RWPE2 (cell line): Measurements from ENCODE around the gene DCAF6.

ENCODE experiments used
- ATAC-seq: fragments of 200-7000 bp; cut with Tn5 transposase; 3 replicates; pipeline ENCODE4 v1.9.1; 2021; ENCODE audit warnings: low read depth
- DNase-seq: peaks from one replicate; pipeline ENCODE4 v3.0.0-alpha.2; 2020; ENCODE audit warnings: low spot score
- H3K27ac ChIP-seq: fragments of 450-650 bp; 2 replicates; pipeline ENCODE4 v1.5.1; 2017; ENCODE audit warnings: mild to moderate bottlenecking; ENCODE audit not compliant: poor library complexity, severe bottlenecking
- H3K27me3 ChIP-seq: fragments of 250-450 bp; sonication (Bioruptor Pico); 2 replicates; pipeline ENCODE4 v1.5.1; 2021; ENCODE audit warnings: mild to moderate bottlenecking, moderate library complexity; ENCODE audit not compliant: insufficient read depth, poor library complexity, severe bottlenecking
- H3K36me3 ChIP-seq: fragments of 250-450 bp; sonication (Bioruptor Pico); 2 replicates; pipeline ENCODE4 v1.5.1; 2020; ENCODE audit warnings: low read depth, mild to moderate bottlenecking, moderate library complexity
- H3K4me1 ChIP-seq: fragments of 250-450 bp; sonication (Bioruptor Pico); 2 replicates; pipeline ENCODE4 v1.5.1; 2021; ENCODE audit warnings: mild to moderate bottlenecking, moderate library complexity; ENCODE audit not compliant: insufficient read depth, poor library complexity, severe bottlenecking
- H3K4me3 ChIP-seq: fragments of 250-450 bp; sonication (Bioruptor Pico); 2 replicates; pipeline ENCODE4 v1.5.1; 2021; ENCODE audit warnings: mild to moderate bottlenecking, moderate library complexity; ENCODE audit not compliant: severe bottlenecking
- H3K9me3 ChIP-seq: fragments of 250-450 bp; sonication (Bioruptor Pico); 2 replicates; pipeline ENCODE4 v1.5.1; 2021; ENCODE audit warnings: mild to moderate bottlenecking, moderate library complexity; ENCODE audit not compliant: severe bottlenecking
- CTCF ChIP-seq: fragments of 450-650 bp; IDR thresholded peaks from one replicate; pipeline ENCODE4 v1.5.1; 2017; ENCODE audit warnings: mild to moderate bottlenecking, moderate library complexity; ENCODE audit not compliant: poor library complexity, severe bottlenecking

Gene DCAF6

GRCh38 chr1:168089326-168089978, 153.0 kb downstream of the DCAF6 start:
- no peak for TF ChIP-seq CTCF
- Histone ChIP-seq H3K36me3 (no peaks in the 10 kb centered on the region), H3K9me3 (no peaks in the 10 kb centered on the region), H3K4me3 (no peak overlapping the region), H3K4me1 (peaks cover 6% of the 10 kb centered on the region), H3K27me3 (no peaks in the 10 kb centered on the region), H3K27ac (peak overlapping the region; percentile 42)
- DNase-seq (no peak), ATAC-seq (peak; percentile 47)

GRCh38 chr1:168089979-168090337, 153.5 kb downstream of the DCAF6 start:
- no peaks in the 10 kb centered on the region for H3K36me3 ChIP-seq
- DNase-seq (no peak), ATAC-seq (no peak)
- TF ChIP-seq CTCF: no peak
- H3K27ac ChIP-seq: no peak overlapping the region
- peaks cover 6% of the 10 kb centered on the region for H3K4me1 ChIP-seq
- H3K27me3 ChIP-seq: no peaks in the 10 kb centered on the region
- no peaks in the 10 kb centered on the region for H3K9me3 ChIP-seq
- H3K4me3 ChIP-seq: no peak overlapping the region

- no peaks in the 10 kb centered on the region for H3K36me3 ChIP-seq
- H3K4me3 ChIP-seq: no peak overlapping the region
- H3K27ac ChIP-seq: no peak overlapping the region
- TF ChIP-seq CTCF: no peak
- ATAC-seq (no peak), DNase-seq (no peak)
- peaks cover 6% of the 10 kb centered on the region for H3K4me1 ChIP-seq
- H3K9me3 ChIP-seq: no peaks in the 10 kb centered on the region
- no peaks in the 10 kb centered on the region for H3K27me3 ChIP-seq
These were observed 153.9 kb downstream of the DCAF6 start for GRCh38 chr1:168090395-168090794.

GRCh38 chr1:168091063-168091462, 154.6 kb downstream of the DCAF6 start:
- no peak overlapping the region for H3K4me3 ChIP-seq
- no peaks in the 10 kb centered on the region for H3K9me3 ChIP-seq
- H3K4me1 ChIP-seq: peaks cover 6% of the 10 kb centered on the region
- DNase-seq (no peak), ATAC-seq (no peak)
- H3K27me3 ChIP-seq: no peaks in the 10 kb centered on the region
- H3K27ac ChIP-seq: no peak overlapping the region
- no peaks in the 10 kb centered on the region for H3K36me3 ChIP-seq
- no peak for TF ChIP-seq CTCF

- no peak for DNase-seq
- H3K9me3 ChIP-seq: no peaks in the 10 kb centered on the region
- peaks cover 6% of the 10 kb centered on the region for H3K4me1 ChIP-seq
These were observed 155.5 kb downstream of the DCAF6 start for GRCh38 chr1:168091720-168092550.

More at GRCh38 chr1:168091720-168092550, 155.5 kb downstream of the DCAF6 start:
- no peak for ATAC-seq
- Histone ChIP-seq H3K27ac (no peak overlapping the region), H3K4me3 (no peak overlapping the region), H3K36me3 (0 out of 2 replicates have a peak, but pooled peaks cover 3% of the 10 kb centered on the region), H3K27me3 (no peaks in the 10 kb centered on the region)
- TF ChIP-seq CTCF: no peak
